HepG2 (cell line): ENCODE data around the gene CFAP90. TPM values are rescaled to one million over a fixed set of nuclear protein-coding genes. Genes with fewer than 3 reads are reported as not detected.

ENCODE experiments used
- CBX2 ChIP-seq, 2 experiments: fragments of 200-600 bp in 1 of 2; sonication (generic); formaldehyde crosslinking in 1 of 2; IDR thresholded peaks; 2 replicates each; pipeline versions ENCODE4 v1.7.0 to v1.8.1; 2018 to 2022; ENCODE audit warnings: low read depth in 2 of 2, low read length in 1 of 2, mild to moderate bottlenecking in 1 of 2, missing genetic modification reagents in 1 of 2
- DPF2 ChIP-seq: sonication (generic); formaldehyde crosslinking; IDR thresholded peaks from 2 replicates; pipeline ENCODE4 v1.4.0; 2020; ENCODE audit warnings: mild to moderate bottlenecking, low read depth, missing genetic modification reagents, borderline replicate concordance
- EHMT2 ChIP-seq: fragments of 200-600 bp; sonication (generic); IDR thresholded peaks from 2 replicates; pipeline ENCODE4 v1.7.0; 2017; ENCODE audit warnings: antibody characterized with exemption, low read depth, low read length, borderline replicate concordance
- ELF1 ChIP-seq: sonication (generic); formaldehyde crosslinking; IDR thresholded peaks from 2 replicates; pipeline ENCODE4 v1.4.0; 2020; ENCODE audit warnings: missing genetic modification reagents
- FOXA1 ChIP-seq, 2 experiments: fragments of 450-650 bp in 1 of 2; sonication (generic) in 1 of 2; formaldehyde crosslinking in 1 of 2; IDR thresholded peaks; 2 replicates each; pipeline versions ENCODE4 v1.4.0 to v1.6.1; 2016 to 2020; ENCODE audit warnings: missing genetic modification reagents in 1 of 2
- HOXA9 ChIP-seq: sonication (generic); formaldehyde crosslinking; IDR thresholded peaks from 2 replicates; pipeline ENCODE4 v1.8.1; 2022; ENCODE audit warnings: missing genetic modification reagents, mild to moderate bottlenecking, moderate library complexity, borderline replicate concordance
- KDM5B ChIP-seq: sonication (generic); formaldehyde crosslinking; IDR thresholded peaks from 2 replicates; pipeline ENCODE4 v1.4.0; 2020; ENCODE audit warnings: missing genetic modification reagents, mild to moderate bottlenecking, borderline replicate concordance
- KLF11 ChIP-seq: IDR thresholded peaks from 2 replicates; pipeline ENCODE4 v1.6.1; 2016; ENCODE audit warnings: missing compliant biosample characterization
- KLF16 ChIP-seq, 2 experiments: sonication (generic) in 1 of 2; formaldehyde crosslinking in 1 of 2; IDR thresholded peaks; 2 replicates each; pipeline versions ENCODE4 v1.6.1 to v1.8.0; 2016 to 2023; ENCODE audit warnings: missing genetic modification reagents in 2 of 2, missing compliant biosample characterization in 1 of 2
- NCOA1 ChIP-seq: sonication (generic); formaldehyde crosslinking; IDR thresholded peaks from 2 replicates; pipeline ENCODE4 v1.9.0; 2021; ENCODE audit warnings: missing genetic modification reagents
- NCOA2 ChIP-seq: sonication (generic); formaldehyde crosslinking; IDR thresholded peaks from 2 replicates; pipeline ENCODE4 v1.8.0; 2022; ENCODE audit warnings: inconsistent platforms
- PHF5A ChIP-seq: IDR thresholded peaks from one replicate; pipeline ENCODE4 v1.6.1; 2018; ENCODE audit warnings: low read depth, missing genetic modification reagents; ENCODE audit not compliant: unreplicated experiment
- POLR2A ChIP-seq, 2 experiments: IDR thresholded peaks; 2 replicates each; pipeline ENCODE4 v1.6.1; 2011; ENCODE audit warnings: low read depth in 2 of 2, low read length in 2 of 2, mild to moderate bottlenecking in 1 of 2, moderate library complexity in 1 of 2; ENCODE audit not compliant: insufficient read depth in 1 of 2
- RARA ChIP-seq: IDR thresholded peaks from 2 replicates; pipeline ENCODE4 v1.6.1; 2016; ENCODE audit warnings: missing genetic modification reagents, missing compliant biosample characterization
- SMAD9 ChIP-seq: sonication (generic); formaldehyde crosslinking; IDR thresholded peaks from 2 replicates; pipeline ENCODE4 v1.5.1; 2020; ENCODE audit warnings: mild to moderate bottlenecking, missing genetic modification reagents
- SMC3 ChIP-seq: IDR thresholded peaks from 2 replicates; pipeline ENCODE4 v1.6.1; 2011; ENCODE audit warnings: low read length, improper control_type of control experiment
- TCF12 ChIP-seq, 2 experiments: fragments of 450-650 bp in 1 of 2; sonication (generic) in 1 of 2; formaldehyde crosslinking in 1 of 2; IDR thresholded peaks; 2 replicates each; pipeline versions ENCODE4 v1.6.1 to v1.8.0; 2017 to 2022; ENCODE audit warnings: antibody characterized with exemption in 1 of 2, mild to moderate bottlenecking in 1 of 2, missing genetic modification reagents in 1 of 2, moderate library complexity in 1 of 2
- TCF7 ChIP-seq: sonication (generic); IDR thresholded peaks from 2 replicates; pipeline ENCODE4 v1.6.1; 2016; ENCODE audit warnings: antibody characterized with exemption, low read depth
- TP53 ChIP-seq: sonication (generic); formaldehyde crosslinking; conservative IDR thresholded peaks from 2 replicates; pipeline ENCODE4 v1.4.0; 2020; ENCODE audit warnings: missing genetic modification reagents
- ZC3H13 ChIP-seq: sonication (generic); formaldehyde crosslinking; IDR thresholded peaks from 2 replicates; pipeline ENCODE4 v1.8.1; 2023; ENCODE audit warnings: mild to moderate bottlenecking, missing genetic modification reagents, moderate library complexity
- ZNF296 ChIP-seq: sonication (generic); formaldehyde crosslinking; conservative IDR thresholded peaks from 2 replicates; pipeline ENCODE4 v1.5.0; 2020; ENCODE audit warnings: mild to moderate bottlenecking, missing genetic modification reagents
- ZNF354B ChIP-seq: sonication (generic); formaldehyde crosslinking; IDR thresholded peaks from 2 replicates; pipeline ENCODE4 v1.8.0; 2022; ENCODE audit warnings: mild to moderate bottlenecking, missing genetic modification reagents
- ZNF556 ChIP-seq: sonication (generic); formaldehyde crosslinking; IDR thresholded peaks from 2 replicates; pipeline ENCODE4 v1.4.0; 2020; ENCODE audit warnings: mild to moderate bottlenecking, missing genetic modification reagents, borderline replicate concordance
- ZNF598 ChIP-seq: sonication (generic); formaldehyde crosslinking; IDR thresholded peaks from 2 replicates; pipeline ENCODE4 v1.5.1; 2020; ENCODE audit warnings: mild to moderate bottlenecking, missing genetic modification reagents, borderline replicate concordance
- ZNF7 ChIP-seq: IDR thresholded peaks from 2 replicates; pipeline ENCODE4 v1.6.1; 2016; ENCODE audit warnings: missing biosample characterization, missing genetic modification reagents
- ZNF879 ChIP-seq: sonication (generic); formaldehyde crosslinking; IDR thresholded peaks from 2 replicates; pipeline ENCODE4 v1.8.1; 2023; ENCODE audit warnings: missing genetic modification reagents
- polyA plus RNA-seq, 8 experiments: library from polyadenylated mRNA; depleted of rRNA in 3 of 8; stranded (reverse) in 7 of 8; unstranded in 1 of 8; fragments of >200 nt; fragmentation: Illumina TruSeq in 4 of 8; extraction: Trizol in 4 of 8; gene quantifications; 2 replicates each; pipeline versions ENCODE4 v1.2.1 to v1.2.3, GENCODE V29; 2011 to 2016; ENCODE audit warnings: low read depth in 4 of 8, missing spikeins in 1 of 8, mixed read lengths in 1 of 8; ENCODE audit not compliant: insufficient read depth in 1 of 8
- total RNA-seq, 5 experiments: library from RNA; depleted of rRNA; stranded (reverse); fragments of >200 nt; fragmentation: Illumina TruSeq; extraction: Trizol; gene quantifications; 2 replicates each; pipeline ENCODE4 v1.2.3, GENCODE V29; 2016; ENCODE audit warnings: low read depth in 1 of 5
- TF ChIP-seq, protein P1 (sequence below): sonication (generic); formaldehyde crosslinking; IDR thresholded peaks from 2 replicates; pipeline ENCODE4 v1.4.0; 2020; ENCODE audit warnings: missing genetic modification reagents, borderline replicate concordance
- TF ChIP-seq, protein P2 (sequence below): fragments of 450-650 bp; IDR thresholded peaks from 2 replicates; pipeline ENCODE4 v1.6.1; 2016

CFAP90 gene
- total and polyA plus RNA-seq, 2 of the 13 experiments (the other 11 are each of a cell fraction or from before 2014, with no cell fraction given) = 0.11 TPM; not detected in 1

DNA sequence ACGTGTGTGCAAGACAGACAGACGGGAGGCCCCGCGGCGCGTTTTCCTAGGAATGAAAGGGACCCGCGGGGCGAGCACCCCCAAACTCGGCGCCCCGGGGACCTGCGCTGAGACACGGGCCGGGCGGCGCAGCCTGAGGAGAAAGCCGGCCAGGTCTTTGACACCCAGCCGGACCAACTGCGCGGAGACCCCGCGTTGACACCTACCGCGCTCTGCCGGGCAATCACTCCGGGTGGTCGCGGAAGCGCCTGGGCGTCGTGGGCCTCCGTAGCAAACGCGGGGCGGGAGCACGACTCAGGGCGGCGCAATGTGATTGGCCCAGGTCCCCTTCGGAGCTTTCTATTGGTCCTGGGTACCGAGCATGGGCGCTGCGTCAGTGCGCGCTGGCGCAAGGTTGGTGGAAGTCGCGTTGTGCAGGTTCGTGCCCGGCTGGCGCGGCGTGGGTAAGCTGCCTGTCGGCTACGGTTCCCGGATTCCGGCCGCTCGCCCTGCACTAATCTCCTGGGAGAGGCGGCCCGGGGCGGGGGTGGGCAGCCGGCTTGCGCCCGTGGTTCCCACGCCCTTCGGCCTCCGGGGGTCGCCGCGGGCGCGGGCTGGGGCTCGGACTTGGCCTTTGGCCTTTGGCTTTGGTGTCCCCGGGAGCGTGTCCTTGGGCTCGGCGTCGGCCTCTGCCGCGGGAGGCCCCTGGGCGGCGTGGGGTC lies 18.0 kb upstream of the CFAP90 start, which contains the start of the genes FASTKD3 and MTRR (continued):
- TF ChIP-seq RARA (CRISPR knock-in tag) (no peak), ZNF556 (CRISPR knock-in tag) (no peak; the same call in 1 of the 2 replicates), TCF7 (no peak), TCF12 (IDR thresholded peaks at IDR 0.05) (no peak), TCF12 (CRISPR knock-in tag; IDR thresholded peaks at IDR 0.05) (no peak), SMAD9 (CRISPR knock-in tag) (0 out of 2 replicates have a peak, but pooled peaks have one; percentile 58), ZNF296 (CRISPR knock-in tag) (no peak), KLF16 (CRISPR knock-in tag; IDR thresholded peaks at IDR 0.05) (no peak), KDM5B (CRISPR knock-in tag) (peak; percentile 85; the same call in 1 of the 2 replicates), DPF2 (CRISPR knock-in tag) (no peak), CBX2 (IDR thresholded peaks at IDR 0.05; ENCODE audit: low read depth, low read length) (no peak), CBX2 (CRISPR knock-in tag; IDR thresholded peaks at IDR 0.05; ENCODE audit: low read depth) (no peak; the same call in 1 of the 2 replicates), ZNF7 (CRISPR knock-in tag) (no peak), FOXA1 (IDR thresholded peaks at IDR 0.05) (no peak), FOXA1 (CRISPR knock-in tag; IDR thresholded peaks at IDR 0.05) (no peak), POLR2A (IDR thresholded peaks at IDR 0.05; ENCODE audit: insufficient read depth in 1 of 2, low read depth in 2 of 2, low read length in 2 of 2) (peak; percentile 85 to 92), SMC3 (no peak), PHF5A (CRISPR knock-in tag) (no peak), HOXA9 (CRISPR knock-in tag) (no peak), NCOA1 (no peak), ELF1 (CRISPR knock-in tag) (peak; percentile 83), ZNF354B (CRISPR knock-in tag) (no peak), KLF11 (CRISPR knock-in tag) (no peak), EHMT2 (no peak), ZNF598 (CRISPR knock-in tag) (peak; percentile 85; the same call in 1 of the 2 replicates), NCOA2 (CRISPR knock-in tag) (no peak), TP53 (0 out of 2 replicates have a peak, but pooled peaks have one; percentile 22), ZNF879 (CRISPR knock-in tag) (no peak), ZC3H13 (CRISPR knock-in tag) (peak; percentile 51; the same call in 1 of the 2 replicates)
- TF ChIP-seq, protein P1, sequence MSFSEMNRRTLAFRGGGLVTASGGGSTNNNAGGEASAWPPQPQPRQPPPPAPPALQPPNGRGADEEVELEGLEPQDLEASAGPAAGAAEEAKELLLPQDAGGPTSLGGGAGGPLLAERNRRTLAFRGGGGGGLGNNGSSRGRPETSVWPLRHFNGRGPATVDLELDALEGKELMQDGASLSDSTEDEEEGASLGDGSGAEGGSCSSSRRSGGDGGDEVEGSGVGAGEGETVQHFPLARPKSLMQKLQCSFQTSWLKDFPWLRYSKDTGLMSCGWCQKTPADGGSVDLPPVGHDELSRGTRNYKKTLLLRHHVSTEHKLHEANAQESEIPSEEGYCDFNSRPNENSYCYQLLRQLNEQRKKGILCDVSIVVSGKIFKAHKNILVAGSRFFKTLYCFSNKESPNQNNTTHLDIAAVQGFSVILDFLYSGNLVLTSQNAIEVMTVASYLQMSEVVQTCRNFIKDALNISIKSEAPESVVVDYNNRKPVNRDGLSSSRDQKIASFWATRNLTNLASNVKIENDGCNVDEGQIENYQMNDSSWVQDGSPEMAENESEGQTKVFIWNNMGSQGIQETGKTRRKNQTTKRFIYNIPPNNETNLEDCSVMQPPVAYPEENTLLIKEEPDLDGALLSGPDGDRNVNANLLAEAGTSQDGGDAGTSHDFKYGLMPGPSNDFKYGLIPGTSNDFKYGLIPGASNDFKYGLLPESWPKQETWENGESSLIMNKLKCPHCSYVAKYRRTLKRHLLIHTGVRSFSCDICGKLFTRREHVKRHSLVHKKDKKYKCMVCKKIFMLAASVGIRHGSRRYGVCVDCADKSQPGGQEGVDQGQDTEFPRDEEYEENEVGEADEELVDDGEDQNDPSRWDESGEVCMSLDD = no peak
- TF ChIP-seq, protein P2, sequence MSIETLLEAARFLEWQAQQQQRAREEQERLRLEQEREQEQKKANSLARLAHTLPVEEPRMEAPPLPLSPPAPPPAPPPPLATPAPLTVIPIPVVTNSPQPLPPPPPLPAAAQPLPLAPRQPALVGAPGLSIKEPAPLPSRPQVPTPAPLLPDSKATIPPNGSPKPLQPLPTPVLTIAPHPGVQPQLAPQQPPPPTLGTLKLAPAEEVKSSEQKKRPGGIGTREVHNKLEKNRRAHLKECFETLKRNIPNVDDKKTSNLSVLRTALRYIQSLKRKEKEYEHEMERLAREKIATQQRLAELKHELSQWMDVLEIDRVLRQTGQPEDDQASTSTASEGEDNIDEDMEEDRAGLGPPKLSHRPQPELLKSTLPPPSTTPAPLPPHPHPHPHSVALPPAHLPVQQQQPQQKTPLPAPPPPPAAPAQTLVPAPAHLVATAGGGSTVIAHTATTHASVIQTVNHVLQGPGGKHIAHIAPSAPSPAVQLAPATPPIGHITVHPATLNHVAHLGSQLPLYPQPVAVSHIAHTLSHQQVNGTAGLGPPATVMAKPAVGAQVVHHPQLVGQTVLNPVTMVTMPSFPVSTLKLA = no peak
